DND-41 (cell line): ENCODE results near the gene RGMA.

Source experiments
- EZH2 ChIP-seq: IDR thresholded peaks from 3 replicates; pipeline ENCODE4 v1.6.1; 2012; ENCODE audit warnings: borderline replicate concordance, low read depth, mild to moderate bottlenecking, moderate library complexity, low read length, inconsistent platforms; ENCODE audit not compliant: severe bottlenecking
- TF ChIP-seq, protein P1 (sequence below): IDR thresholded peaks from 2 replicates; pipeline ENCODE4 v1.5.1; 2012; ENCODE audit warnings: borderline replicate concordance, low read length, moderate library complexity, mild to moderate bottlenecking; ENCODE audit not compliant: poor library complexity, severe bottlenecking; ENCODE audit errors: extremely low read depth

DNA sequence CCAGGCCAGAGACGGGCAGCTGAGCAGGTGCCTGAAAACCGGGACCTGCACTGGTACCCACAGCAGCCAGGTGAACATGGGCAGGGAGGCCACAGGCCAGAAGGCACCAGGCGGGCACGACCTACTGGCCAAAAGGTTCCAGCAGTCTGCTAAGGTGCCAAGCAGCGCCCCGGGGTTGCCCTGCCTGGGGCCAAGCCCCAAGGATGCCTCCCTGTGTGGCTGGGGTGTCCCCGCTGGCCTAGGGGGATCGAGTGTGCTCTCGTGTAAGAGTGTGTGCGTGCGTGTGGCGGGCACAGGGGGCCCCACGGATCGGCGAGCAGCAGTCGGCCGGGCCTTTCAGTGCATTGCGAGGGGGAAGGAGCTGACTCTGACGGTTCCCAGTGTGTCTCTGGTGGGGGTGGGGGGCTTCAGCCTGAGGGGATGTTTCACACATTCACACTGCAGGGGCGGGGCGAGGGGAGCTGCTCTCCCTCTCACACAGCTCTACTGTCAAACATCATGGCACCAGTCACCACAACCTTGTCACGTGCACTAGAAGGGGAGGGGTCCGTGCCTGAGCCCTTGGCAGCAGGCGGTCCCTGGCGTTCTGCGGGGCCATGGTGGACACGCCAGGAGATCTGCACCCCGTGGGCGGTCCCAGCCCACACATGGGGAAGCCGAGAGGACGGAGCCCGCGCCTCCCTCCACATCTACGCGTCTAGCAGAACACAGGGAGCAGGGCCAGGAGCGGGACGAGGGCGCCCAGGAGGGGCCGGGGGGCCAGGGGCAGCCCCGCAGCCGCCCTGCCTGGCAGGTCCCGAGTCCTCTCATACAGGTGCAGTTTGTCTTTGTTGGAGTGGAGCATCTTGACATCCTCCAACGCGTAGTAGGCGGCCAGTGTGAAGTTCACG lies 44.5 kb downstream of the RGMA start:
- TF ChIP-seq, protein P1, sequence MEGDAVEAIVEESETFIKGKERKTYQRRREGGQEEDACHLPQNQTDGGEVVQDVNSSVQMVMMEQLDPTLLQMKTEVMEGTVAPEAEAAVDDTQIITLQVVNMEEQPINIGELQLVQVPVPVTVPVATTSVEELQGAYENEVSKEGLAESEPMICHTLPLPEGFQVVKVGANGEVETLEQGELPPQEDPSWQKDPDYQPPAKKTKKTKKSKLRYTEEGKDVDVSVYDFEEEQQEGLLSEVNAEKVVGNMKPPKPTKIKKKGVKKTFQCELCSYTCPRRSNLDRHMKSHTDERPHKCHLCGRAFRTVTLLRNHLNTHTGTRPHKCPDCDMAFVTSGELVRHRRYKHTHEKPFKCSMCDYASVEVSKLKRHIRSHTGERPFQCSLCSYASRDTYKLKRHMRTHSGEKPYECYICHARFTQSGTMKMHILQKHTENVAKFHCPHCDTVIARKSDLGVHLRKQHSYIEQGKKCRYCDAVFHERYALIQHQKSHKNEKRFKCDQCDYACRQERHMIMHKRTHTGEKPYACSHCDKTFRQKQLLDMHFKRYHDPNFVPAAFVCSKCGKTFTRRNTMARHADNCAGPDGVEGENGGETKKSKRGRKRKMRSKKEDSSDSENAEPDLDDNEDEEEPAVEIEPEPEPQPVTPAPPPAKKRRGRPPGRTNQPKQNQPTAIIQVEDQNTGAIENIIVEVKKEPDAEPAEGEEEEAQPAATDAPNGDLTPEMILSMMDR, result no peak
- no peak for TF ChIP-seq EZH2
